ENCODE data around the gene ORM1. TPM values are rescaled to one million over a fixed set of nuclear protein-coding genes. Genes with fewer than 3 reads are reported as not detected.
A peak's percentile ranks its signal among the peaks of the same experiment; 100 is the strongest.
"Not testable (repeated sequence)": the region's sequence is repeated elsewhere in the genome, so short reads cannot be mapped to it uniquely, and the experiment has no call there.

The ORM1 gene
- total RNA-seq, result not detected

GRCh38 chr9:114322831-114323531 lies at the start of gene ORM1:
Gene ORM1 (plus strand): TSS chr9:114323098. CDS start chr9:114323134, 36 bp downstream.
- DNase-seq, result not testable (repeated sequence)

- DNase-seq, result no peak
Observed at GRCh38 chr9:114273461-114273881, 49.4 kb upstream of the ORM1 start.

- no peak for DNase-seq
Observed at GRCh38 chr9:114274217-114274616, 48.7 kb upstream of the ORM1 start.

GRCh38 chr9:114275246-114276004 lies 47.5 kb upstream of the ORM1 start:
- DNase-seq, result no peak

- peak; percentile 86 for DNase-seq
Observed at GRCh38 chr9:114276908-114277821, 45.7 kb upstream of the ORM1 start.

GRCh38 chr9:114278356-114278755 lies 44.5 kb upstream of the ORM1 start:
- DNase-seq, result no peak

- no peak for DNase-seq
Observed at GRCh38 chr9:114278881-114279570, 43.9 kb upstream of the ORM1 start.

GRCh38 chr9:114279693-114280092 lies 43.2 kb upstream of the ORM1 start:
- DNase-seq, result no peak

- peak; percentile 94 for DNase-seq
Observed at GRCh38 chr9:114280636-114281472, 42.0 kb upstream of the ORM1 start.

- peak; percentile 95 for DNase-seq
Observed at GRCh38 chr9:114281473-114282103, 41.3 kb upstream of the ORM1 start.

- no peak for DNase-seq
Observed at GRCh38 chr9:114282104-114282485, 40.8 kb upstream of the ORM1 start.

- no peak for DNase-seq
Observed at GRCh38 chr9:114282507-114282906, 40.4 kb upstream of the ORM1 start.

GRCh38 chr9:114282926-114283325 lies 40.0 kb upstream of the ORM1 start:
- peak; percentile 62 for DNase-seq

- peak; percentile 48 for DNase-seq
Observed at GRCh38 chr9:114283551-114284111, 39.3 kb upstream of the ORM1 start.

- no peak for DNase-seq
Observed at GRCh38 chr9:114284316-114285060, 38.4 kb upstream of the ORM1 start.

GRCh38 chr9:114285166-114285867 lies 37.6 kb upstream of the ORM1 start:
- DNase-seq, result peak; percentile 57

GRCh38 chr9:114286146-114286679 lies 36.7 kb upstream of the ORM1 start:
- DNase-seq, result no peak

- DNase-seq, result peak; percentile 65
Observed at GRCh38 chr9:114287001-114287762, 35.7 kb upstream of the ORM1 start.
